Esophagus mucosa (tissue), 1 donor: ENCODE results near the gene CHST15. TPM values are rescaled to one million over a fixed set of nuclear protein-coding genes. Genes with fewer than 3 reads are reported as not detected.

ENCODE experiments used
- ATAC-seq: fragments of 200-7000 bp; cut with Tn5 transposase; one replicate; pipeline ENCODE4 v1.9.1; 2020
- total RNA-seq: library from RNA; stranded (reverse); gene quantifications from one replicate; pipeline ENCODE4 v1.2.4, GENCODE V29; 2023
- donor health status: DM: yes; HTN: yes; CAD: no.

Gene CHST15
- total RNA-seq, 1 donor from 2014 or later: 6.1 TPM

DNA sequence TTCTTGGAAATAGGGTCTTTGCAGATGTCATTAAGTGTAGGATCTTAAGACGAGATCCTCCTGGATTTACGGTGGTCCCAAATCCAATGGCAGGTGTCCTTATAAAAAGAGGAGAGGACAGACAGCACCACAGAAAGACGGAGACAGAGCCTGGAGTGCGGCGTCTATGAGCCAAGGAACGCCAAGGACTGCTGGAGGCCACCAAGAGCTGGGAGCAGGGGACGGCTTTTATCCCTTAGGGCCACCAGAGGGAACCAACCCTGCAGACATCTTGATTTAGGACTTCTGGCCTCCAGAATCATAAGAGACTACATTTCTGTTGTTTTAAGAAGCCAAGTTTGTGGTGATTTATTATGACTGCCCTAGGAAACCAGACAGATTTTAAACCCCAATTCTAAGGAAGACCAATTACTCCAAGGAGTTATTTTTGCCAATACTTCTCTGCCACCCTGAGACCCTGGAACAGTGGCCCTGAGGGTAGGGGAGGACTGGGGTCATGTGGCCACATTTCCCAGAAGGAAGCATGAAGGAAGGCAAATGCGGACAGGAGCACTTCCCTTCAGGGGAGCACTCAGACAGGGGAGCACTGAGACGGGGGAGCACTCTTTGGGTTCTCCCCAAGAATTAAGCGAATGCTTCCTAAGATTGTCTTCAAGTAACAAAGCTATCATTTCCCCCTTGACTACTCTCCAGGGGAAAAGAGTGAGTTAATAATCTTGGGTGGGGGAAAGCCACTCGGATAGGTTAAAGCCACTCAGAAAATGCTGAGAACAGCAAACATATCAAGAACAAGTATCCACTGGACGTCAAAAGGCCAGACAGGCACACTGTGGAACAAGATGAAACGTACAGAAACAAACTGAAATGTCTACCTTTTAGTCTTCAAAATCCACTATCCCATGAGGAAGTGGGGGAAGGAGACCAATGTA is 67.5 kb downstream of the CHST15 start:
- no peak for ATAC-seq

DNA sequence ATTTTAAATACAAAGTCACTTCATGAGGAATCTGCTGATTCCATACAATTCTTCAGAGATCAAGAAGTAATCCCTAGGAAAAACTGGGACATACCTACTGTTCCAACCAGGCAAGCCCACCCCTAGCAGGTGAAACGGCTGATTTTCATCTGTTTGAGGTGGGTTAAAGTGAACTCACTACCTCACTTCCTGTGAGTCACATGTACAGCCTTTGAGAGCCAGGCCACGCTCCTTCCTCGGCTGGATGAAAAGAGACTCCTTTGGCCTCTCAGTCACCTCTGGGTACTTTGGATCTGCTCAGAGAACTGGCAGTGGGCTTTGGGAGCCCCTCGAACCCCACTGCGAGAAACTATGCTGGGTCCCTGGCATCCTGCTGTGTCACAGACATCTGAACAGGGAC is 68.2 kb downstream of the CHST15 start:
- ATAC-seq: no peak

DNA sequence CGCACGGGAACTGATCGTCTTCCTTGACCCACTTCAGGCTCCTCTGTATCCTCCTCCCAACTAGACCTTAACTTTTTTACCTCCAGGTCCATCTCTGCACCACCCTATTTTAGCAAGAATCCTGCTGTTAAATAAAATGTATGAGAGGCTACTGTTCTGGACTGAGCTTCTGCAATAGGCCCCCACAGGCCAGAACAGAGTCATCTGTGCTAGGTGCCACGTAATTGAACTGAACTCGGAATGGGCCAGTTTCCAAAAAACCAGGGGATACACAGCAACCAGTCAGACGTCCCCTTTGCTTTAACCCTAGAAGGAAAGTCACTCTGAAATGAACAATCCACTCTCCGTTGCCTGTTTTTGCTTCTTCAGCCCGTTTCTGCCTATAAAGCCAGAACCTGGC is 71.3 kb downstream of the CHST15 start:
- ATAC-seq: no peak

DNA sequence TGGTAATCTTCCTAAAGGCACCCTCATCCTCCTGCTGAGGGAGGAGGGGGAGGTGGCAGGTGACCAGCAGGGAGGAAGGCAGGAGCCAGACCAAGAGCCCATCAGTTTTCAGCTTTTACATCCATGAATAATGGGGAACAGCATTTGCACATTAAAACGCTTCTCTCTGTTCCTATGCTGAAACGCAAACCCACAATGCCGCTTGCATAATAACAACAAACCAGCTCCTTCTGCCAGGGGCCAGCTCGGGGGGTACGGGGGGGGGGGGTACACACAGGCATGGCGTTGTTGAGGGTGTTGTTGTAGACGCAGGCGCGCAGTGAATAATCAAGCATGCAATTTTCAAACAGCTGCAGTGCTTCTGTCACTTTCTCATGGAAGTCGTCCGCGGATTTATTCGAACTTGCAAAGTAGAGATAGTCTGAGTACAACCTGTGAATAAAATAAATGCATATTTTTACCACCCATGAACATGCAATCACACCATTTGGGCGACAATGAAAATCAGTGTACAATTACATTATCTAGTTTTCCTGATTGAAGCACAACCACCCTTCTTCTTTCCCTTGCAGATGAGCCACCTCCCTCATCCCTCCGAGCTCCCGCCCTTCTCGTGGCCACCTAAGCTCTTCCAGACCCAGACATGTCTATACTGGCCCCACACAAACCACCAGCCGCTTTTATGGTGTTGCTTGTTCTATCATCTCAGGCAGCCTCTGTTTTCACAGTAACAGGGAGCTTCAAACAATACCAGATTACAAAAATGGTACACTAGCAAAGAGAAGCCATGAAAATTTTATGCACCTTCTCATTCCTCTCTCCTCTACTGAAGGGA is 72.2 kb downstream of the CHST15 start:
- peak; percentile 75 for ATAC-seq

DNA sequence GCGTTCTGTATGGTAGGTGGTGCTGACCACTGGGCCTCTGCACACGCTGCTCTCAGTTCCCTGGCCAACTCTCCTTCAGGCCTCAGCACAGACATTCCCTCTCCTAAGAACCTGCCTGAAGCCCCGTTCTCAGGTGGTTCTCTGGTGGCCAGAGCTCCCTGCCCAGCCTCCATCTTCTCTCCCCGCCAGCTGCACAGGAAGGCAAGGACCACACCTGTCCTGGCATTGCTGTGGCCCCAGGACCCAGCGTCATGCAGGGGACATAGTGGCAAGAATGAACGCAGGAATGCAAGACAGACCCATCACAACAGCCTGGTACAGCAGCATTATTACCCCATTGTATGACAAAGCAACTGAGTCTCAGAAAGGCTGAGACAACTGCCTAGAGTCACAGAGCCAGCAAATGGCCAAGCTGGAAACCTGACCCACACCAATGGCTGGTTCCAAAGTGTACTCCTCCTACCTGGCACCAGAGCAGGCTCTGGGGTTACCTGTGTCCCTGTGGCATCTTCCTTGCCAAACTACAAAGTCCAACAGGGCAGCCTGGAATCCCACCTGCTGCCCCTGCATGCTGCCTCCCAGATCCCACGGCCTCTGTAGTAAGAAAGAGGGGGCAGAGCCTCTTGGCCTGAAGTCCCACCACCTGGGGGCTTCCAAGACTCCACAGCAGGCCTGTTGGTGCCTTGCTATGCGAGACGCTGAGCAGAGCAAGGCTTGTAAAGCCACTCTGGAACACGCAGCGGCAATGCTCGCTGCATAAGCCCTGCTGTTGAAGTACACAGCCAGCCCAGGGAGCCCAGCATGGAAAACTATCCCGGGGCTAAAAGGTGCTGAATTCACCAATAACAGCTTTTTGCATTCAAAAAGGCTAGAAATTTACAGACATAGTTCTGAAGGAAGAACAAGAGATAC is 73.3 kb downstream of the CHST15 start:
- ATAC-seq: no peak

DNA sequence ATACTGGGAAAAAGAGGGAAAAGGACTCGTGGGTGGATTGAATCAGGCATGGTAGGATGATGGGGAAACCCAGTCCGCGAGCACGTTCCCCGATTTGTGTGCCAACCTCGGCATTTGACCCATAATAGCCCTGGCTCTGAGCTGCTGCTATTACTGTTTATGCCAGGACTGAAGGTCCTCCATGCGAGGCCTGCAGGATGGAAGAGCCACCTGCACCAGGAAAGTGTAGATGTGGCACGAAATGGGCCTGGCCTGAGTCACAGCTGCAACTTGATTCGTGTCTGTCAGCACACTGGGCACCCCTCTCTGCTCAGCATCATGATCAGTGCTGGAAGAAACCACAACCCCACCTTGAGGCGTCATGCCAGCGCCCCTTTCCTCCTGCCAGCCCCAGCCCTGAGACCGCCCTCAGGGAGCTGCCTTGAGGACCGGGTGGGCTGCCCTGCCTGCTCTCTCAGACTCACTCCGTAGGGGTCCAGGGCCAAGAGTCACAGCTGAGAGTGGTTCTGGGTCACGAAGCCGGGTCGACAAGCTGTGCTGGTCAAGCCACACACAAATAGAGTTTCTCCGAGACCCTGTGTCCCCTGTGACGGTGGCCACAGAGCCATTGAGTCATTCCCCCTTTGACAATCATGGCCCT is 74.4 kb downstream of the CHST15 start:
- ATAC-seq: no peak

DNA sequence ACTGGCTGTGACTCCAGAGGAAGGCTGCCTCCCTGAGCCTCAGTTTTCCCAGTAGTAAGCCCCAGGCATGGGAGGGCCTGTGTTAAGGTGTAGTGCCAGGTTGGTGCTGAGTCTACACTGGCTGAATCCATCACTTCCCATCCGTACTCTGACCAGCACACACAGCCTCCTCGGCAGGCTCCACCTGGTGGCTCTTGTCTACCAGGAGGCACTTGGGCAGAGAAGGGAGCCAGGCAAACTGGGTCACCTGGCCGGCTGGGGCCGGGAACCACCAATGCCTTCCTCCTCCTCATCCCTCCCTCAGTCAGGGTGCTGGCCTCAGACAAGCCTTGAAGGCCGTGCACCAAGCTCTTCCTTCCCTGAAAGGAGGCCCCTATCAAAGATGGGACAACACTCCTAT is 75.7 kb downstream of the CHST15 start:
- no peak for ATAC-seq

DNA sequence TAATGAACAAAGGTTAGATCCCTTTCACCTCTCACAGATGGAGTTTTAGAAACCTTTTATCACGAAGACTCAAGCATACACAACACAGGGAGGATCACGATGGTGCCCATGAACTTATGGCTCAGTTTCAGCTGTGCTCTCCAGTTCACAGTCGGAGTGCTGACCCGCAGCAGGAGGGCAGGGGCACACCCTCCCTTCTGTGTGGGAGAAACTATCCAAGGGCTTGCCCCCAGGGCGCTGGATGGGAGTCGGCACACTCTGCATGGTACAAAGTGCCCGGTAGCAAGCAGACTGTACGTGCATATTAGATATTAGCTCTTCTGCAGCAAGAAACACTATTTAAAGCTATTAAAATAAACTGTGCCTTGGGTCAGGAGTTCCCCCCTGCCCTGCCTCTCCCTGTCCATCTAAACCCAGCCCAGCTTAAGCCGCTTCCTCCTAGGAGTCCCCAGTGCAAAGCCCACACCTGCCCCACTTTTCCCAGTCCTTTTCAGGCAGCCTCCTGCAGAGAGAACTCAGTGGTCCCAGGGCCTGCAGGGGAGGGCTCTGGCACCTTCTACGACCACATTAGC is 76.5 kb downstream of the CHST15 start:
- no peak for ATAC-seq

DNA sequence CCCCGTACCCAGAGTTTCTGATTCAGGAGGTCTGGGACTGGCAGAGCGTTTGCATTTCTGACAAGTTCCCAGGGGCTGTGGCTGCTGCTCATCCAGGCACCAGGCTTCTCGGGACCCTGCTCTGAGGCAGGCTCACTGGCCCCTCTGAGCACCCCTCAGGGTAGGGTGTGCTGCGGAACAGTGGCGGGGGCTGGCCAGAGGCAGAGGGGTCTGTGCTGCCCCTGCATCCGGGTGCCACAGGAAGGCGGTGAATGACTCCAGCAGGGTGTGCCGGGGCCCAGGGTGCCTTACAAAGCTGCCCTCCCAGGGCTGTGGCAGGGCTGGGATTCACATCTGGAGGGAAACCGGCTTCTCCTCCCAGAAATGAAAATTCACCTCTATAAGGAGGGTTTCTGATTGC is 77.4 kb downstream of the CHST15 start:
- ATAC-seq: no peak

DNA sequence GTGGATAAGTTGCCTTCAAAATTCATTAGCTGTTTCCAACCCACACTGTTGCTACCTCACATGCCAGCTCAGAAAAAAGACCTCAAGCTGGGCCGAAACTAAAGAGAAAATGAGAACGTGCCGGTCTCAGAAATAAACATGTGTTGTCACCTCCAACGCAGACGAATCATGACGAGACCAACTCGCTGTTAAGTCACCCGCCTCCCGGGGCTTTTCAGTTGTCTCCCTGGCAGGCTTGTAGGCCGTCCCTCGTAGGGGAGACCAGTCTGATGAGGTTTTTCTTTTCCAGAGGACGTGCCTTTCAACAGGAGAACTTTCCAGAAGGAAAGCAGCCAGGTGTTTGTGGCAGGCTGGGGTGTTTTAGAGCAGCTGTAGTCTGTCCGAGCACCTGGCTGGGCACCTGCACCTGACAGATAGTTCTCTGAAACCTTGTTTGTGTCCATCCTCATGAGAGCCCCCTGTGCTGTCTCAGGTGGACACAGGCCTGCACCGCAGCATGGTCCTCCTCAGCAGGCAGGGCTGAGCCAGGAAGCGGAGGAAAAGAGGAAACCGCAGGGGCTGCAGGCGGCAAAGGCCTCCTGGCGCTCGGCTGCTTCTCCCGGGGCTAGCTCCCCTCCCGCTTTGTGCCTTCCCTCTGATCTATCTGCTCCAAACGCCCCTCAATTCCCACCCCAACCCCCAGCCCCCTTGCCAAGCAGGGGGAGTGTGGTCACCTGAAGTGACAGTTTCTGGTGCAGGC is 78.8 kb downstream of the CHST15 start:
- no peak for ATAC-seq

DNA sequence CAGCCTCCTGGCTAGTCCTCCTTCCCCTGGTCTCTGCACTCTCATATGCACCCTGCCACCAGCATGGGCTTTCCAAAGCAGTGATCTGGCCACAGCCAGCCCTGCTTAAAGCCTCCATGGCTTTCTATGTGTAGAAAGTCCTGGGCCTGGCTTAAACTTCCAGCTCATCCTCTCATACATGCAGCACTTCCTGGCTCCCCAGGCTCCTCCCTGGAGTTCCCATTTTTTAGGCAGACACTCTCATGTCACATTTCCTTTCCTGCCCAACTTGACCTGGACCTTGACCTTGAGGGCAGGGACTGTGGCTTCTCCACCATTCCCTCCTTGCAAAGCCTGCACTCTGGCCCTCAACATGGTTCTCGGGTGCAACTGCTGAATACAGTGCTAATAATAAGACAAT is 79.5 kb downstream of the CHST15 start:
- ATAC-seq: no peak

DNA sequence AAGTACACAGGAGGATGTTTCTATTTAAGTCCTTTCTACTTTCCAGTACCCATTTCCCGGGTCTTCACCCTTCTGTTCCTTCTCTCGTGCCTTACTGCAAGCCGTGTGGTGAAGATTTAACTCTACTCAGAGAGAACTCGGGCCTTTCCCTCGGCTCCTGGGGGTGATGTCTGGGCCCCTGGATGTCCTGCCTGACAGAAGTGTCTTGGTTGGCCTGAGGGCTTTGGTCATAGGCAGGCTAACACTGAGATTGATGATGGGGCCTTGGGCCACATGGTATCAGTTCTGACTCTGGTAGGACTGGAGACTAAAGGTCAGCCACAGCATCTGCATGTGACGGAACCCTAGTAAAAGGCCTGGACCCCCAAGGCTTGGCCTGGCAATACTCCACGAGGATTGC is 80.4 kb downstream of the CHST15 start:
- no peak for ATAC-seq

DNA sequence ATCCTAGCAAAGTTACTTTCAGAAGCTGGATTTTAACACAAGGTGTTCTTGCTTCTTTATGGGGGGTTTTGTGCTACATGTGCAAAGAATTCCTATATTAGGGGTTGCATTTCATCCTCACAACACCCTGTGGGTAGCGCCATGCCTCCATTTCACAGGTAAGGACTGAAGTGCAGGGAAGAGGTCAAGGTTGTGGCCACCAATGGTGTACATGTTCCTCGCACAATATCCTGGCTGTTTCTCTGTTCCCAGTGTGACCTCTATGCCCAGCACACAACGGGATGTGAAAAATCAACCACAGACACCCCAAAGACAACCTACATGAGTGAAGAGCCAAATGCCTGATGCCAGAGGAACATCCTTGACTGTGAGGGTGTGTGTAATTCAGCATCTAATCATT is 80.8 kb downstream of the CHST15 start:
- ATAC-seq: no peak

DNA sequence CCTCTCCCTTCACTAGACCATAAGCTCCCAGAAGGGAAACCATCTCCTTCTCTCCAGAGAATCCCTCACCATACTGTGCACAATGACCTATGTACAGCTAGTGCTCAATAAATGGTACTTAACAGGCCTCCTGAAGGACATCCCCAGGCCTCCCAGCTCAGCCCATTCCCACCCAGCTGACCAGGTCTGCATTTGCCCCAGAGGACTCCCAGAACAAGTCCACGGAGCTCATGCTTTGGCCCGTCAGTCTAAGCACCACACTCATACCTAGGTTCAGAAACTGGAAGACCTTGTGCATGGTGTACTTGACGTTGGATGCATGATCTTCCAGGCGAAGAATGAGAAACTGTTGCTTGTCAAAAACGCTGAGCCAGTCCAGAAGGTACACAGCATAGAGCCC is 81.3 kb downstream of the CHST15 start:
- ATAC-seq: no peak

DNA sequence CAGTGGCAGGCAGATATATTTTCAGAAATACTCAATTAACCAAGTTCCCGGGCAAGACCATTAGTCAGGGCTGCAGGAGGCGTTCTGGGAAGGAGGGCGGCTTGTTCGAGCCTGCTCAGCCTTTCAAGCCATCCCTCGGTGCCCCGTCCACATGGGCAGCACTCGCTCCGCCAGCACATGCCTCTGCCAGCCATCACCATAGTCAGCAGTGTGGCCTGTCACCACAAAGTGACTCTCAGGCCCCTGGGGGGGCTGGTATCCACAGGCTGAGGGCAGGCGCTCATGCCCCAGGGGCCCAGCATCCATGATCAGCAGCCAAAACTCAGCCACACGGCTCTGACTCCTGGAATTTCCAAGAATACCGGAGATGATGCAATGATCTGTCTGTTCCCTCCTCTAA is 81.9 kb downstream of the CHST15 start:
- ATAC-seq: peak; percentile 35

DNA sequence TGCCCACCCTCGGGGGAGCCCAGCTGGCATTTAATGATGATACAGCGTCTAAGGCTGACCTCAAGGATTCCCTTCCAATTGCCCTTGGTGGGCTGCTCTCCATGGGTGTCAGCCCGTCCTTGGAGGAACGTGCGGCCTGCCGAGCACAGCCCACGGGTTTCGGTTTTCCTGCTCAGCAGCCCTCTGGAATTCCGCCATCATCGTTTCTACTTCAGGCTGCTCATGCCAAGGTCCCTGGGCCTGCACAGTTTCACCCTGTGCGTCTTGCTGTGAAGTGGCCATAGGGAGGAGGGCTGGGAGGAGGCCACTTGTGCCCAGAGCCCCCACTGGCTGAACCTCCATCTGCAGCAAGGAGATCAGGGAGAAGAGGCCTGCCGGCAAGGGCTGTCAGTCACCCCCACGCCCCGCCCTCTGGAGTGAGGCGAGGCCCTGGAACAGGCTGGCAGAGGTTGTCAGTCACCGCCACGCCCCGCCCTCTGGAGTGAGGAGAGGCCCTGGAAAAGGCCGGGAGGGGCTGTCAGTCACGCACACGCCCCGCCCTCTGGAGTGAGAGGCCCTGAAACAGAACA is 82.8 kb downstream of the CHST15 start:
- peak; percentile 84 for ATAC-seq

DNA sequence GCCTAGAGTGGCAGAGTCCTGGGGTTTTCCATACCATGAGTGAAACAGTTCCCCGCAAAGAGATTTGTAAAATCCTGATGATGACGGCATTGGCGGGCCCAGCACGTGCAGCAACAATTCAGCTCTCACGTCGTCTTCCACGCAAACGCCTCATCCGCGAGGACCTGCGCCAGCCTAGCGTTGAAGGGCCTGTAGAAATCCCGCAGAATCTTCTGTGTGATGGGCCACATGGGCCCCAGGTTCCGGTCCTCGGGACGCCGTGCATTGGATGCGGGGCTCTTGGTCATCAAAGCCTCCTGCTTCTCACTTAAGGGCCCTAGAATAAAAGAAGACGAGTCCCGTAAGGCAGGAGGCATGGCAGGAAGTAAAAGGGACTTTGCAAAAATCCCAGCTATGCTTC is 83.4 kb downstream of the CHST15 start:
- no peak for ATAC-seq

DNA sequence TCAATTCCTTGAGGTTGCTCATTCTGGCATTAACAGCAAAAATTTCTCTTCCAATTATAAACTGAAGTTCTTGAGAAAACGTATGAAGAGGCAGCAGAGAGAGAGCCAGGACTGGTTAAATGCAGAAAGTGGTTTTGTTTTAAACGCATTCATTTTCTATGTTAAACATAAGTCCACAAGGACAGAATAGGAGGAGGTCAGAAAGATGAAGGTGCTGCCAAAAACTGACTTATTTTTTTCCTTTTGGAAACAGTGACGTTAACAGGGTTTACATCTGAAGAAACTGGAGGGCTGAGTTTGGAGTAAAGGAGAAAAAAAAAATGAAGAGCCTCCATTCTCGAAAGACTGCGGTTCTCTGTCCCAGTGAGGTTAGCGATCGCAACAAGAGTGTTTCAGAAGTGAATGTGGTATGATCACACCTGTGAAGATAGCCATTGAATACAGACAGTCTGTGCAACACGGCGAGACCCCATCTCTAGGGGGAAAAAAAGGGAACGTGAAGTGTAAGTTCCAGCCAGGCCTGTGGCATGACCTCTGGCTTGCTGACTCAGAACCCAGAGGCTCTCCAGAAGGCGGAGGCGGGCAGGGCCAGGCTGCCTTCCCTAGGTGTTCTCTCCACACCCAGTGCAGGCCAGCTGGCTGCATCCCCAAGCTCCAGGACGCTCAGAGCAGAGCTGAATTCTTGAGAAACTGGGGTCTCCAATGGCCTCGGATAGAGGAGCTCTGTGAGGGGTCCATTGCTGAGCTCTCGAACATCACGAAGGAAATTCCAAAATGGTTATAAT is 84.0 kb downstream of the CHST15 start:
- no peak for ATAC-seq

DNA sequence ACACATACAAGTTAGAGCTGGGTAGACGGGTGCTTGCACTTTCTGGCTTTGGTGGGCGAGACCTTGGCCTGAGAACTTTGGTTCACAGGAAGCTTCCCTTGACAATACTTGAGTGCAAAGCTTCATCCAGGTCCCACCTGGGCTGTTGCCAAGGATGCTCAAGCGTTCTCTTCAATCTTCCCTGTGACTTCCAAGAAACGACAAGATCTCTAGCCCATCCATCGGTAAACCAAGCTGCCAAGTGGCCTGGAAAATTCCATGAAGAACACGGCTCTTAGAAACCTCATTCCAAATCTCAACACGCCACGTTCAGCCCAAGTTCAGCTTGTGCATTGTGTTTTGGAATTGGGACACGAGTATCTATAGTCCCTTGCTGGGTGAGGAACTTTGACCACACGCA is 84.7 kb downstream of the CHST15 start:
- no peak for ATAC-seq

DNA sequence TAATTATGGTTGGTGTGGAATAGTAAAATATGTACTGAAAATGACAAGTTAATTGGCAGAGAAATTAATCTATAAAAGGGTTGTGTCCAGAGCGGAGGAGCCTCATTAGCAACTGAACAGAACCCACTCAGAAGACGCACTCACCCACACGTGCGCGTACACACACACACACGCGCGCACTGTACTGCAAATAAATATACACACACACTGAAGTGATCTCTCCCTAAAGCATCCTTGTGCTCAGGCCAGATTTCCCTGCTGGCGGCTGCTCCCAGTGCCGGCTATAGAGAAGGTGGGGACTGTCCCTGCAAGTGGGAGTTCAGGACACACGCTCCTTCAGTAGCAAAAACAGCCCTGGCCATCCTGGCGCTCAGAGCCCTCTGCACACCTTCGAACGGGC is 85.2 kb downstream of the CHST15 start:
- no peak for ATAC-seq
